Activated CD8-positive, alpha-beta memory T cell treated with anti-CD3 and anti-CD28 coated beads for 4 hours (primary cell): ENCODE results near the gene FGD6.
"Not testable (repeated sequence)": the region's sequence is repeated elsewhere in the genome, so short reads cannot be mapped to it uniquely, and the experiment has no call there.

Source experiments
- DNase-seq, 2 donors: peaks; one replicate each; pipeline ENCODE4 v3.0.0-alpha.2; 2020; ENCODE audit warnings: low read depth in 2 of 2

Gene FGD6

GRCh38 chr12:95126076-95126475 lies 91.2 kb downstream of the FGD6 start:
- DNase-seq = no peak

GRCh38 chr12:95124106-95124505 lies 93.2 kb downstream of the FGD6 start:
- no peak for DNase-seq

- no peak for DNase-seq
Observed at GRCh38 chr12:95118788-95119179, 98.5 kb downstream of the FGD6 start.

GRCh38 chr12:95118138-95118787 lies 99.0 kb downstream of the FGD6 start:
- DNase-seq = no peak

GRCh38 chr12:95117178-95117599 lies 100.1 kb downstream of the FGD6 start:
- peak; percentile 27 to 31 for DNase-seq

- DNase-seq = no peak
Observed at GRCh38 chr12:95116773-95117172, 100.5 kb downstream of the FGD6 start.

GRCh38 chr12:95116341-95116740 lies 100.9 kb downstream of the FGD6 start:
- DNase-seq = no peak

- DNase-seq = no peak
Observed at GRCh38 chr12:95115641-95116040, 101.6 kb downstream of the FGD6 start.

- DNase-seq = no peak
Observed at GRCh38 chr12:95114766-95115405, 102.4 kb downstream of the FGD6 start.

GRCh38 chr12:95107362-95107761 lies 109.9 kb downstream of the FGD6 start:
- DNase-seq = no peak

- no peak for DNase-seq
Observed at GRCh38 chr12:95105540-95105939, 111.7 kb downstream of the FGD6 start.

- DNase-seq = no peak
Observed at GRCh38 chr12:95104919-95105452, 112.3 kb downstream of the FGD6 start.

GRCh38 chr12:95102916-95103671 lies 114.2 kb downstream of the FGD6 start:
- no peak for DNase-seq

- DNase-seq = not testable (repeated sequence)
Observed at GRCh38 chr12:95101957-95102356, 115.3 kb downstream of the FGD6 start.

- no peak for DNase-seq
Observed at GRCh38 chr12:95100264-95101190, 116.7 kb downstream of the FGD6 start.

- DNase-seq = no peak
Observed at GRCh38 chr12:95099270-95099790, 117.9 kb downstream of the FGD6 start.

- DNase-seq = no peak
Observed at GRCh38 chr12:95096852-95097251, 120.4 kb downstream of the FGD6 start.

GRCh38 chr12:95096378-95096777 lies 120.9 kb downstream of the FGD6 start:
- DNase-seq = no peak

- not testable (repeated sequence) for DNase-seq
Observed at GRCh38 chr12:95095866-95096265, 121.4 kb downstream of the FGD6 start.

GRCh38 chr12:95089462-95089861 lies 127.8 kb downstream of the FGD6 start:
- DNase-seq = no peak

- no peak for DNase-seq
Observed at GRCh38 chr12:95088379-95088778, 128.9 kb downstream of the FGD6 start.
